Right atrium auricular region (tissue), 2 donors: ENCODE measurements around the gene TTC28. TPM values are rescaled to one million over a fixed set of nuclear protein-coding genes. Genes with fewer than 3 reads are reported as not detected.

ENCODE experiments used
- DNase-seq: peaks from one replicate; pipeline ENCODE4 v3.0.0-alpha.2; 2019; ENCODE audit warnings: low spot score
- H3K27ac ChIP-seq, 2 donors: fragments of 200-600 bp; sonication (generic); 1 replicate in 1 of 2; 2 replicates in 1 of 2; pipeline ENCODE4 v1.5.1; 2016 to 2019
- H3K27me3 ChIP-seq, 2 donors: fragments of 200-600 bp; sonication (generic); one replicate each; pipeline versions ENCODE4 v1.5.1 to v1.6.0; 2017 to 2019
- H3K36me3 ChIP-seq: fragments of 200-600 bp; sonication (generic); one replicate; pipeline ENCODE4 v1.5.1; 2016
- H3K4me1 ChIP-seq, 2 donors: fragments of 200-600 bp; sonication (generic); one replicate each; pipeline versions ENCODE4 v1.5.1 to v1.6.0; 2017 to 2019
- H3K4me3 ChIP-seq, 2 donors: fragments of 200-600 bp; sonication (generic); 1 replicate in 1 of 2; 2 replicates in 1 of 2; pipeline ENCODE4 v1.5.1; 2017 to 2019; ENCODE audit warnings: mild to moderate bottlenecking in 1 of 2, moderate library complexity in 1 of 2
- H3K9me3 ChIP-seq, 2 donors: fragments of 200-600 bp; sonication (generic); one replicate each; pipeline ENCODE4 v1.5.1; 2019
- CTCF ChIP-seq, 2 donors: fragments of 200-600 bp; sonication (generic); IDR thresholded peaks; one replicate each; pipeline ENCODE4 v1.5.1; 2019; ENCODE audit warnings: antibody characterized with exemption in 2 of 2
- total RNA-seq, 2 donors: library from RNA; depleted of rRNA; stranded (reverse); fragments of >200 nt; gene quantifications; one replicate each; pipeline ENCODE4 v1.1.0, GENCODE V29; 2016

Gene TTC28
- total RNA-seq, 2 donors from 2014 or later: 22.1 to 22.3 TPM

DNA sequence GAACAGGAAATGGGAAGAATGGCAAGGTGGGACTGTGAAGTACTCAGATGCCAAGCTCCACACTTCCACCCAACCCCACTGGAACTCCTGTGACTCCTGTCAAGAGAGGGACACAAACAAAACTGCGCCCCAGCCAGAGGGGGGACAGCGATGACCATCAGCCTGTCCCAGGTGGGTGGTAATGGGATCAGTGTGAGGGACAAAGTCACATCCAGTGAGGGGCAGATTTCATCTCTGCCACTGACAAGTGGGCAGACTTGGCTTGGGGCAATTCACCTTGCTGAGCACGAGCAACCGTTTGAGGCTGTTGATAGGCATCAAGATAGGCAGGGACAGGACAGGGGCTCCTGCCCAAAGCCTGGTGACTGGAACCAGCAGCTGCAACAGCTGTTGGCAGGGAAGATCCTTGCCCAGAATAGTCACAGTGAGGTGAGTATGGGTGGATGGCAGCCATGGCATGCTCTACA lies 655.2 kb downstream of the TTC28 start:
- H3K4me3 ChIP-seq: no peak overlapping the region
- no peaks in the 10 kb centered on the region for H3K27me3 ChIP-seq
- no peaks in the 10 kb centered on the region for H3K36me3 ChIP-seq
- H3K27ac ChIP-seq: no peak overlapping the region
- TF ChIP-seq CTCF (IDR thresholded peaks at IDR 0.05): no peak
- DNase-seq: peak; percentile 53
- H3K4me1 ChIP-seq: peaks cover 3 to 60% of the 10 kb centered on the region in 2 donors
- no peaks in the 10 kb centered on the region for H3K9me3 ChIP-seq

DNA sequence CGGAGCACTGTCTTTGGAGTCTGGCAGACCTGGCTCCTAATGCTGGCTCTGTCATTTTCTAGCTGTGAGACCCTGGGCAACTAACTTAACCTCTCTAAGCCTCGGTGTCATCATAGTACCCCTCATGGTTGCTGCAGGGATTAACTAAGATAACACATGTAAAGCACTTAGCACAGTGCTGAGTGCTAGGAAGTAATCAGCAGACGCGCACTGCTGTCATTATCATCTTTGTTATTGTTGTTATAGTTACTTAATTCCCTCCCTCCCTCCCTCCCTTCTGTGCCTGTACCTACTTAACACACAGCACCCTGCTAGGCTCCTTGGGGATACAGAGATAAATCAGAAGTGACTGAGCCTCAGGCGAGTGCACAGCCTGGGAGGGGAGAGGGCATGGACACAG lies 655.9 kb downstream of the TTC28 start:
- no peaks in the 10 kb centered on the region for H3K36me3 ChIP-seq
- H3K9me3 ChIP-seq: no peaks in the 10 kb centered on the region
- no peak overlapping the region for H3K4me3 ChIP-seq
- TF ChIP-seq CTCF (IDR thresholded peaks at IDR 0.05): no peak
- H3K4me1 ChIP-seq: peaks cover 3 to 53% of the 10 kb centered on the region in 2 donors
- H3K27ac ChIP-seq: no peak overlapping the region
- DNase-seq: peak; percentile 34
- no peaks in the 10 kb centered on the region for H3K27me3 ChIP-seq

GRCh38 chr22:28023036-28023435 lies 656.6 kb downstream of the TTC28 start:
- DNase-seq: peak; percentile 43
- Histone ChIP-seq H3K27me3 (no peaks in the 10 kb centered on the region), H3K27ac (no peak overlapping the region), H3K4me1 (peaks cover 3 to 45% of the 10 kb centered on the region in 2 donors), H3K9me3 (no peaks in the 10 kb centered on the region), H3K4me3 (no peak overlapping the region), H3K36me3 (no peaks in the 10 kb centered on the region)
- no peak for TF ChIP-seq CTCF (IDR thresholded peaks at IDR 0.05)

DNA sequence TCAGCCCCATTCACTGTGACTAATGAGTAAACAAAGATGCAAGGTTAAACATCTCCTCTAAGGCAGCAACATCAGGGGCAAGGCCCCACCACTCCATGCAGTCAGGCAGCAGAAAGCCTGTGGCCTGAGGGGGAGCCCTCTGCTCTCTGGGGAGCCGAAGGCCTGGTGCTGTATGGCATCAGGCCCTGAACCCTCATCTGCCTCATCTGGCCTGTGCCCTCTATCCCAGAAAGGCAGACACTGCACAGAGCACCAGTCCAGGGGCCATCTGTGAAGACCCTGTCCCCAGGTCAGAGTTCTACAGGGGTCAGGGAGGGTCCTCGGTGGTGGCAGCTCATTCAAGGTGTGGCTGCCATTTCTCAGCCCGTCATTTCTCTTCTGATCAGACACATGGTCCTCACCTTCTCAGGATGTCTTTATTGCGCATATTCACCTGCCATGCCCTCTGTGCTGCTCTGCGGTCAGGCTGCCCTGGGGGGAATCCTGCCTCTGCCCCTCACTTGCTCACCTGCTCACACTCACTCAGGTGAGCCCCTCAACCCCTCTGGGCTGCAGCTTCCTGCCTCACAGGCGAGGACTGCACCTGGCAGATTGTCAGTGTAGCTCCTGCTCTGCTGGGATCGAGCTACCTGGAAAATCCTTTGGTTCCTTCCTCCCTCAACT lies 657.5 kb downstream of the TTC28 start:
- Histone ChIP-seq H3K27ac (no peak overlapping the region), H3K36me3 (no peaks in the 10 kb centered on the region), H3K9me3 (no peaks in the 10 kb centered on the region), H3K27me3 (no peaks in the 10 kb centered on the region), H3K4me3 (no peak overlapping the region), H3K4me1 (peaks cover 1 to 38% of the 10 kb centered on the region in 2 donors)
- DNase-seq: peak; percentile 16
- no peak for TF ChIP-seq CTCF (IDR thresholded peaks at IDR 0.05)

DNA sequence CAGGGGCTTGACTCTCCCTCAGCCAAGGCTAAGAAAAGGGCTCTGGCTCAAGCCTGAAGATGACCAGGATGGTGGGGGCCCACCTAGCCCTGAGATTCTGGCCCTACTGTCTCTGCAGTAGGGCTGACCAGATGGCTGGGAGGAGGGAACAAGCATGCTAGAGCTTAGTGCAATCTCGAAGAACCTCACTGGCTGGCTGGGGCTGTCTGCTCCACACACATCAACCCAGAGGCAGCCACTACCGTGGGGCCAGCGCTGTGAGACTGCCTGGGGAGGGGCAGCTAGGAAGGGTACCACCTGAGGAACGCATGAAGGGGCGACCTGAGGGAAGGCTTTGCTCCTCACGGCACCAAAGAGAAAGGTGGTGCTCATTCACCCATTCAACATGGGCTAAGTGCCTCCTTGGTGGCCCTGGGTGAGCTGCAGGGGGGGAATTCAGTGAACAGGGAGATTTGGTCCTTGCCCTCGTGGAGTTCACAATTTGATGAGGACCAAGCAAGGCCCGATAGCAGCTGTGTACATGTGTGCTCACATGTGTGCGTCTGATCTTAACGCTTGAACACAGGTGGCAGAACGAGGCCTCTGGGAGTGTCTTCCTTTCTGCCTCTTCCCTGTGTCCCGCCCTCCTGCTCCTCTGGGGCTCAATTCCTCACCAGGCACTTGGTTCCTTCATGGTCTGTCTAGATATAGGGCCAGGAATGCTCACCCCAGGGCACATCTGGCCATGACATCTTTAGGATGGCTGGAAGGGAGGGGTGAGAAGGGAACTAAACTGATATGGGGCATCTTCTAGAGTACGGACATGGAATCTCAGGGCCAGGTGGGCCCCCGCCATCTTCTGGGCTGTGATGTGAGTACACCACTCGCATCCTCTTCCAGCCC lies 658.3 kb downstream of the TTC28 start:
- no peaks in the 10 kb centered on the region for H3K9me3 ChIP-seq
- H3K27ac ChIP-seq: no peak overlapping the region
- no peaks in the 10 kb centered on the region for H3K36me3 ChIP-seq
- H3K4me3 ChIP-seq: no peak overlapping the region
- peaks cover 0 to 41% of the 10 kb centered on the region in 2 donors for H3K4me1 ChIP-seq
- no peak for TF ChIP-seq CTCF (IDR thresholded peaks at IDR 0.05)
- H3K27me3 ChIP-seq: no peaks in the 10 kb centered on the region
- peak; percentile 50 for DNase-seq
